GM21515 (cell line): ENCODE measurements around the gene SLC35G1.

Source experiments
- ATAC-seq: cut with Tn5 transposase; IDR thresholded peaks from one replicate; pipeline ENCODE4 v1.9.1; 2021; ENCODE audit not compliant: unreplicated experiment

Gene SLC35G1

GRCh38 chr10:93947055-93947454 lies 53.3 kb downstream of the SLC35G1 start:
- ATAC-seq, result no peak

DNA sequence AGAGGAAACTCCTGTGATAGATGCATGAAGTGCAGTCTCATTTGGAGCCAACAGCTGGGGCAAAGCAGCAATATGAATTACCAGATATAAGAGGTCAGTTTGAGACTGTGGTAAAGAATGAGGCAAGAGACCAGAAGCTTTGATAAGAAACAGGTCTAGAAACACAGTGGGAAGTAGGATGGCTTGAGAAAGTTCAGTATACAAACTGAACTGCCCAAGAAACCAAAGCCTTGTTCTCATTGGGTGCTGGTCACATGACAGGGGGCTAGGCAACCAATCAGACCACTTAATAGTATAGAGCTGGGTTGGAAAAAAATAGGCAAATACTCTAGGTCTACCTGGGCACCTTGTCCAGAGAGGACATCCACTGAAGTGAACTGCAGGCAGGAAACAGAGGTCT lies 53.7 kb downstream of the SLC35G1 start:
- no peak for ATAC-seq

DNA sequence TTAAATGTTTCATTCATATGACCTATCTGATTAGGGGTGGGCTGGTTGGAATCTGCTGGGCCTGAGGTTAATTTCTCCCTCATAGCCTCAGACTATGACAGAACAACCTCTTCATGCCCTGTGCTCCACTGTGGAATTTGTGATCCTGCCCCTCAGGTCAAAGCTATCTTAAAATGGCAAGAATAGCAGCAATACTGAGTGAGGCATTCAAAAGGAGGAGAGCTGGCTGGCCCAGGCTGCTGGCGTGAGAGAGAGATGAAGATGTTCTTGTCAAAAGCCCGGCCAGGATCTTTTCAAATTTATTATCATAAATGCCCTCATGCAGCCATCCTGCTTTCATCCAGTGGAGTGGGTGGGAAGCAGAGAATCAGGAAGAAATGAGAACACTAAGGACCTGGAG lies 58.1 kb downstream of the SLC35G1 start:
- ATAC-seq, result no peak
